PC-3 (cell line): ENCODE data around the gene CACNA1C. TPM values are rescaled to one million over a fixed set of nuclear protein-coding genes. Genes with fewer than 3 reads are reported as not detected.

ENCODE experiments used
- ATAC-seq: fragments of 200-7000 bp; cut with Tn5 transposase; 2 replicates; pipeline ENCODE4 v1.9.1; 2020; ENCODE audit warnings: mild to moderate bottlenecking, moderate library complexity
- BruUV-seq: library from RNA; stranded (reverse); fragments of 400-500 nt; replicated peaks from 2 replicates; lab custom pipeline; 2021; lab: Mats Ljungman, UMichigan
- CTCF ChIA-PET: fragments of 300-600 bp; sonication (Branson Sonifier 250); formaldehyde crosslinking; loops from one replicate; lab custom pipeline; 2022; ENCODE audit warnings: antibody characterized with exemption; lab: Charles Lee
- POLR2A ChIA-PET: fragments of 300-600 bp; sonication (Branson Sonifier 250); formaldehyde crosslinking; loops from one replicate; lab custom pipeline; 2022; ENCODE audit warnings: antibody characterized with exemption; ENCODE audit not compliant: unreplicated experiment; lab: Charles Lee
- DNase-seq: peaks from one replicate; pipeline ENCODE4 v3.0.0-alpha.2; 2015
- H2AFZ ChIP-seq: fragments of 300-600 bp; sonication (generic); 2 replicates; pipeline ENCODE4 v1.6.0; 2016; ENCODE audit warnings: antibody characterized with exemption, low read length
- H3F3A ChIP-seq: fragments of 300-600 bp; sonication (generic); one replicate; pipeline ENCODE4 v1.6.0; 2017; ENCODE audit warnings: antibody characterized with exemption, low read length, control low read depth, mild to moderate bottlenecking; ENCODE audit not compliant: unreplicated experiment
- H3K27ac ChIP-seq: fragments of 300-600 bp; sonication (generic); 2 replicates; pipeline ENCODE4 v1.5.1; 2016; ENCODE audit warnings: mild to moderate bottlenecking, low read length
- H3K27me3 ChIP-seq: fragments of 300-600 bp; sonication (generic); 2 replicates; pipeline ENCODE4 v1.6.1; 2016; ENCODE audit warnings: low read length, mixed read lengths
- H3K36me3 ChIP-seq: fragments of 300-600 bp; sonication (generic); 2 replicates; pipeline ENCODE4 v1.6.1; 2016; ENCODE audit warnings: low read depth, mixed run types, low read length, mixed read lengths
- H3K4me1 ChIP-seq: fragments of 300-600 bp; sonication (generic); 2 replicates; pipeline ENCODE4 v1.5.1; 2016; ENCODE audit warnings: low read length; ENCODE audit not compliant: insufficient read depth
- H3K4me2 ChIP-seq: fragments of 300-600 bp; sonication (generic); 2 replicates; pipeline ENCODE4 v1.6.0; 2016; ENCODE audit warnings: low read length
- H3K4me3 ChIP-seq: fragments of 300-600 bp; sonication (generic); 2 replicates; pipeline ENCODE4 v1.5.1; 2016; ENCODE audit warnings: mild to moderate bottlenecking, low read length, mixed read lengths
- H3K79me2 ChIP-seq: fragments of 300-600 bp; sonication (generic); 2 replicates; pipeline ENCODE4 v1.6.1; 2017; ENCODE audit warnings: low read length, mixed read lengths
- H3K9ac ChIP-seq: fragments of 300-600 bp; sonication (generic); 2 replicates; pipeline ENCODE4 v1.6.0; 2016; ENCODE audit warnings: mild to moderate bottlenecking, low read length
- H3K9me2 ChIP-seq: fragments of 300-600 bp; sonication (generic); replicated peaks from 2 replicates; pipeline ENCODE4 v1.6.1; 2016; ENCODE audit warnings: mixed run types, low read length, mixed read lengths
- H3K9me3 ChIP-seq: fragments of 300-600 bp; sonication (generic); 2 replicates; pipeline ENCODE4 v1.6.1; 2016; ENCODE audit warnings: low read length, mixed read lengths
- H4K20me1 ChIP-seq: fragments of 300-600 bp; sonication (generic); 2 replicates; pipeline ENCODE4 v1.6.1; 2016; ENCODE audit warnings: low read length, mixed read lengths
- EZH2 ChIP-seq: fragments of 300-600 bp; sonication (generic); IDR thresholded peaks from one replicate; pipeline ENCODE4 v1.6.1; 2017; ENCODE audit warnings: antibody characterized with exemption, mild to moderate bottlenecking, low read length; ENCODE audit not compliant: unreplicated experiment
- EZH2phosphoT487 ChIP-seq: fragments of 300-600 bp; sonication (generic); IDR thresholded peaks from 2 replicates; pipeline ENCODE4 v1.6.1; 2018; ENCODE audit warnings: mild to moderate bottlenecking, antibody characterized with exemption, low read length, borderline replicate concordance
- intact Hi-C: fragments of 100-400 bp; cut with micrococcal nuclease; formaldehyde crosslinking; loops from 2 replicates; pipeline ENCODE4 v1.9.0; 2023
- total RNA-seq: library from RNA; depleted of rRNA; stranded (reverse); fragments of >200 nt; gene quantifications from 2 replicates; pipeline ENCODE4 v1.2.3, GENCODE V29; 2014
- TF ChIP-seq, protein P1 (sequence below): fragments of 300-600 bp; sonication (generic); conservative IDR thresholded peaks from 2 replicates; pipeline ENCODE4 v1.5.1; 2017; ENCODE audit warnings: antibody characterized with exemption, low read depth, mild to moderate bottlenecking, low read length

CACNA1C gene
- total RNA-seq, 1 experiment from 2014 or later = not detected

- no peak overlapping the region for H3K27ac ChIP-seq
- H3F3A ChIP-seq = no peaks in the 10 kb centered on the region
- CTCF ChIA-PET = interaction anchor here (0.5 kb wide), 1 partner anchor 1860 kb away, joined by 6 read pairs; no protein-coding TSS in a partner anchor
- TF ChIP-seq EZH2phosphoT487 (no peak), EZH2 (no peak)
- TF ChIP-seq, protein P1, sequence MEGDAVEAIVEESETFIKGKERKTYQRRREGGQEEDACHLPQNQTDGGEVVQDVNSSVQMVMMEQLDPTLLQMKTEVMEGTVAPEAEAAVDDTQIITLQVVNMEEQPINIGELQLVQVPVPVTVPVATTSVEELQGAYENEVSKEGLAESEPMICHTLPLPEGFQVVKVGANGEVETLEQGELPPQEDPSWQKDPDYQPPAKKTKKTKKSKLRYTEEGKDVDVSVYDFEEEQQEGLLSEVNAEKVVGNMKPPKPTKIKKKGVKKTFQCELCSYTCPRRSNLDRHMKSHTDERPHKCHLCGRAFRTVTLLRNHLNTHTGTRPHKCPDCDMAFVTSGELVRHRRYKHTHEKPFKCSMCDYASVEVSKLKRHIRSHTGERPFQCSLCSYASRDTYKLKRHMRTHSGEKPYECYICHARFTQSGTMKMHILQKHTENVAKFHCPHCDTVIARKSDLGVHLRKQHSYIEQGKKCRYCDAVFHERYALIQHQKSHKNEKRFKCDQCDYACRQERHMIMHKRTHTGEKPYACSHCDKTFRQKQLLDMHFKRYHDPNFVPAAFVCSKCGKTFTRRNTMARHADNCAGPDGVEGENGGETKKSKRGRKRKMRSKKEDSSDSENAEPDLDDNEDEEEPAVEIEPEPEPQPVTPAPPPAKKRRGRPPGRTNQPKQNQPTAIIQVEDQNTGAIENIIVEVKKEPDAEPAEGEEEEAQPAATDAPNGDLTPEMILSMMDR = no peak
- no peak overlapping the region for H3K4me2 ChIP-seq
- H3K4me1 ChIP-seq = peaks cover 12% of the 10 kb centered on the region
- BruUV-seq = no TSS peak
- H3K4me3 ChIP-seq = no peak overlapping the region
- peaks cover 20% of the 10 kb centered on the region; the same call in 1 of the 2 replicates for H3K27me3 ChIP-seq
- no peaks in the 10 kb centered on the region for H3K36me3 ChIP-seq
- no peaks in the 10 kb centered on the region for H4K20me1 ChIP-seq
- no peak overlapping the region for H2AFZ ChIP-seq
- DNase-seq (no peak), ATAC-seq (no peak)
- no peak overlapping the region for H3K9ac ChIP-seq
- no peaks in the 10 kb centered on the region for H3K79me2 ChIP-seq
- POLR2A ChIA-PET = no interaction called here
- intact Hi-C loops = no loop called here
- H3K9me3 ChIP-seq = no peaks in the 10 kb centered on the region
- H3K9me2 ChIP-seq = no peaks in the 10 kb centered on the region
Observed at GRCh38 chr12:2636741-2637340, 584.1 kb downstream of the CACNA1C start.

- intact Hi-C loops = no loop called here
- H3K27me3 ChIP-seq = peaks cover 18% of the 10 kb centered on the region; the same call in 1 of the 2 replicates
- no peak for DNase-seq
- no peaks in the 10 kb centered on the region for H3K79me2 ChIP-seq
- no peaks in the 10 kb centered on the region for H4K20me1 ChIP-seq
- ChIA-PET POLR2A (no interaction called here), CTCF (no interaction called here)
- no peaks in the 10 kb centered on the region for H3K9me2 ChIP-seq
- no peak for ATAC-seq
- no peaks in the 10 kb centered on the region for H3K9me3 ChIP-seq
- no peak overlapping the region for H2AFZ ChIP-seq
- H3K4me1 ChIP-seq = peaks cover 12% of the 10 kb centered on the region
- TF ChIP-seq, protein P1 = no peak
- TF ChIP-seq EZH2 = no peak
- TF ChIP-seq EZH2phosphoT487 = no peak
- no peak overlapping the region for H3K27ac ChIP-seq
- H3K36me3 ChIP-seq = no peaks in the 10 kb centered on the region
- H3F3A ChIP-seq = no peaks in the 10 kb centered on the region
- H3K4me3 ChIP-seq = no peak overlapping the region
- no peak overlapping the region for H3K4me2 ChIP-seq
- BruUV-seq = no TSS peak
- H3K9ac ChIP-seq = no peak overlapping the region
Observed at GRCh38 chr12:2637371-2637770, 584.6 kb downstream of the CACNA1C start.

GRCh38 chr12:2638273-2639019 is 585.7 kb downstream of the CACNA1C start:
- Histone ChIP-seq H3K27me3 (peaks cover 20% of the 10 kb centered on the region), H3K27ac (no peak overlapping the region), H3K4me1 (peaks cover 12% of the 10 kb centered on the region), H3K9ac (no peak overlapping the region), H3F3A (no peaks in the 10 kb centered on the region), H3K79me2 (no peaks in the 10 kb centered on the region), H3K9me3 (no peaks in the 10 kb centered on the region), H3K36me3 (no peaks in the 10 kb centered on the region), H3K4me3 (no peak overlapping the region), H4K20me1 (no peaks in the 10 kb centered on the region), H2AFZ (no peak overlapping the region), H3K4me2 (no peak overlapping the region), H3K9me2 (no peaks in the 10 kb centered on the region)
- BruUV-seq = no TSS peak
- POLR2A ChIA-PET = no interaction called here
- ATAC-seq = no peak
- intact Hi-C loops = no loop called here
- CTCF ChIA-PET = no interaction called here
- TF ChIP-seq EZH2phosphoT487 (no peak), EZH2 (no peak)
- TF ChIP-seq, protein P1 = no peak
- DNase-seq = no peak
